ENCODE measurements around the gene CELSR1.

Gene CELSR1

DNA sequence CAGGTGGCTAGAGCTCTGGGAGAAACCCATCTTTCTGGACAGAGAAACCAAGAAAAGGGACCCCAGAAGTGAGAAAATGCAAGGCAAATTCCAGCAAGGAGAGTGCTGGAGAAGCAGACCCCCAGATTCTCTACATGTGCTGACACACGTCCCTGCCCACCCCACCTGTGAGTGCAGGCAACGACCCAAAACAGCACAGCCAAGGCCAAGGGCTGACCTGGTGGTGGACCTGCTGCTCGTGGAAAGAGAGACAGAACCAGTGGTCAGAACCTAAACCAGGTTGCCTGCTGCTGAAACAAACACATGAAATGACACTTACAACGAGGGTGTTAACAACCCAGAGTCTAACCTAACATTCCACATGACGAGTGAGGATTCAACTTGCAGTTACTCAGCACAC lies 177.3 kb downstream of the CELSR1 start:
- no peak for DNase-seq

DNA sequence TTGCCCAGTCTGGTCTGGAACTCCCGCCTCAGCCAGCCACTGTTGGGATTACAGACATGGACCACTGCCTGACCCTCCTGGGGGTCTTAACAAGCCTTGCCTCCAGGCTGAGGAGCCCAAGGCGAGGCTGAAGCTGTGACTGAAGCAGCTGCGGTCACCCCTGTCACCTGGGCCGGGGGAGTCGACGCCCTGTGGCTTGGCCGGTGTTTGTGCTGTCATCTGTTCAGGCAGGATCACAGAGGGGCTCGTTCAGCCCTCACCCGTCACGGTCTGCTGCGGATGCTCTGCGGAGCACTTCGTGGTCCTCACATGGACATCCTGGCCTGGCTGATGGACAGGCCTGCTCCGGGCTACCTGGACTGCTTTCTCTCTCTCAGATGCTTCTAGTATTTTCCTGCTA lies 178.1 kb downstream of the CELSR1 start:
- DNase-seq = no peak

- no peak for DNase-seq
Observed at GRCh38 chr22:46358766-46359165, 178.7 kb downstream of the CELSR1 start.

DNA sequence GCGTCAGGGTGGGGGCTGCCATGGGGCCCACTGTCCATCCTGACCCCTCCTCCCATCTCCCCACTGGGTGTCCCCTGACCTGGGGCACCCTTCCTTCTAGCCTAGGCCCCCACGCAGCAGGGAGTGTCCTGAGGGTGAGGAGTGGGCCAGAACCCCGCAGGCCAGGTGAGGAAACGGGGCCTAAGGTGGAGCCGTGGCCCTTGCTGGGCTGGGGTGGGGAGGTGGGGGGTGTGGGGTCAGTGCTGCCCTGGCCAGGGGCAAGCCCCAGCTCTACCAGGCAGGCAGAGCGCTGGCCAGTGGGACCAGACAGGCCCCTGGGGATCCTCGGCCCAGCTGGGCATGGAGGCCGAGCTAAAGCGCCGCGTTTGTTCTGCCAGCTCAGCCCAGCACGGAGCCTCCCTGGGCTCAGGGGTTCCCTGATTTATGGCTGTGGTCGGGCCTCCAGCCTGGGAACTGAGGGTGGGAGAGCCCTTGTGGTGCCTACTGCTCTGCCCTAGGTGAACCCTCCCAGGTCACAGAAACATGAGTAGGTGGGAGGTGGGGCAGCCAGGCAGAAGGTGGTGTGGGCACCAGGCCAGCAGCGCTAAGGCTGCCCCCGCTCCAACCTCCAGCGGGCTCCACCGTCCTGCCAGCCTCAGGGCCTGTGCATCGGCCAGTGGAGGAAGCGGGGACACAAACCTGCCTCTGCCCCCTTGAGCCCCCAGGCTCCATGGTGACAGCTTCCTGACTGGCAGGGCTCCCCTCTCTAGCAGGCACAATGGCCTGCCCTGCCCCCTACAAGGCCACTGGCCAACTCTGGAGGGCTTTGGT lies 179.5 kb downstream of the CELSR1 start:
- no peak for DNase-seq

DNA sequence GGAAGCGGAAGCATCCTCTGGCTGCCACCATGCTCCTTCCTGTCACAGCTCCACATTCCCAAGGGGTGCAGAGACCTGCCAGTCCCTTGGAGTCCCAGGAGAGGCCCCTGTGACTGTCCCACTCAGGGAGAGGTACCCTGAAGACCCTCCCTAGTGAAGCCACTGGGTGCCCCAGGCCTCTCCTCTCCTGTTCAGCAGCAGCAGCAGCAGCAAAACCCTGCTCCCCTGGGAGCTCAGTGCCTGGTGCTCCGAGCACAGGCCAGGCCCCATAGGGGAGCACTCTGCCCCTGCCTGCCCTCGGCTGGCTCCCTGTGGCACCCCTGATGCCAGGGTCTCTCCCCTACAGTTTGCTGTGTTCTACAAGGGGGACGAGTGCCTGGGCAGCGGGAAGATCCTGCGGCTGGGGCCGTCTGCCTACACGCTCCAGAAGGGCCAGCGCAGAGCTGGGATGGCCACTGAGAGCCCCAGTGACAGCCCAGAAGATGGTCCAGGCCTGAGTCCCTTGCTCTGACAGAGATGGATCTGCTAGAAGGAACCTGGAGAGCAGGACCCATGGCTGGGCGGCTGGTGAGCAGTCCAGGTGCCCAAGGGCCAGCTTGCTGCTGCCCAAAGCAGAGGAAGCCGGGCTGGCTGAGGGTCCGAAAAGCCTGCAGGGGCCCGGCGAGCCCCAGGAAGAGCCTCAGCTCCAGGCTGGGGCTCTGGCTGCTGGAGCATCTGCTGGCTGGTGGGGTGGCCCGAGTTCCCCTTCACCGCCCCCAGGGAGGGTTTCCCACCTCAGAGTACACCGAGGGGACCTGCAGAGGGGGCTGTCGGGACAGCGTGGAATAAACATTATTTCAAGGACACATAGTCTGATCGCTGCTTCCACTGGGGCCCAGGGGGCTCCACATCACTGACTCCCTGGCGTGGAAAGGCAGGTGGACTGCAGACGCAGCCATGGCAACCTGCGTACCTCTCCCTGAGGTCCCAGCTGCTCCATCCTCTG lies 180.6 kb downstream of the CELSR1 start:
- DNase-seq = no peak

DNA sequence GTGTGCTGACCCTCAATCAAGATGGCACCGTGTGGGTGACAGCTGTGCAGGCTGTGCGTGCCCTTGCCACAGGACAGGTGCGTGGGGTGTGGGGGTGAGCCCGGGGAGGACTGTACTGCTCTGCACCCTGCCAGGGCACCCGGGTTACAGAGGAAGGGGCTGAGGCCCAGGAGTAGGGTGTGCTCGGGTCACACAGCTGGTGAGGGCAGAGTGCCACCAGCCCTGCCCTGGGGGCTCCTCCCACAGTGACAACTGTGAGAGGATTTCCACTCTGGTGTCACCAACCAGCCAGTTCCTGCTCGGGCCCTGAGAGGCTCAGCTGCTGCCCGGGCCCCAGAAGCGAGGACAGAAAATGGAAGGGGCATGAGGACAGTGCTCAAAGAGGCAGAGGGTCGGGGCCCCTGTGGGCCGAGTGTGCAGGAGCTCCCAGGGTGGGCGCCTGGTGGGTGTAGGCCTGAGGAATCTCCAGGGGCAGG lies 181.4 kb downstream of the CELSR1 start:
- no peak for DNase-seq

DNA sequence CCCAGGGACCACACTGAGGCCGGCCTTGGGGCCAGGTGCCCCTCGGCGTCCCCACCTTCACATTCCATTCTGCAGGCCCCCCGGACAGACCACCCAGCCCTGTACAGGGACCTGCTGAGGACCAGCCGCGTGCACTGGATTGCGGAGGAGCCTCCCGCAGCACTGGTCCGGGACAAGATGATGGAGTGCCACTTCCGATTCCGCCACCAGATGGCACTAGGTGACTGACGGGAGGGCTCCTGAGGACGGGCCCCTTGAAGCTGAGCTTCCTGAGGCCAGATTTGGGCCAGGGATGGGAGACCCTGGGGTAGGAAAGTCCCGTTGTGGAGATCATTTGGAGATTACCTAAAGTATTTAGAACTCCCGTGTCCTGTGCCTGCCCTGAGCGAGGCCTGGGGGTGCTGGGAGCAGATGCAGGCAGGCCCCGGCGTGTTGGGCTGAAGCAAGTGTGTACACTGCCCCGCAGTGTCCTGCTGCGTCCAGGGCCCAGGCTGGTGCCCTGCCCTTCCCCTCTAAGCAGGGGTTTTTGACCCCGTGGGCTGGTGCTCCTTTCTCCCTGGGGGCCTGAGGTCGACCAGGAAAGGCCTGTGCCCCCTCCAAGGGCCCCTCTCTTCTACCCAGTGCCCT lies 181.9 kb downstream of the CELSR1 start:
- DNase-seq = peak in 1 of 2 experiments; percentile 46

- no peak for DNase-seq
Observed at GRCh38 chr22:46354993-46355305, 182.5 kb downstream of the CELSR1 start.

- no peak for DNase-seq
Observed at GRCh38 chr22:46354176-46354992, 183.0 kb downstream of the CELSR1 start.

DNA sequence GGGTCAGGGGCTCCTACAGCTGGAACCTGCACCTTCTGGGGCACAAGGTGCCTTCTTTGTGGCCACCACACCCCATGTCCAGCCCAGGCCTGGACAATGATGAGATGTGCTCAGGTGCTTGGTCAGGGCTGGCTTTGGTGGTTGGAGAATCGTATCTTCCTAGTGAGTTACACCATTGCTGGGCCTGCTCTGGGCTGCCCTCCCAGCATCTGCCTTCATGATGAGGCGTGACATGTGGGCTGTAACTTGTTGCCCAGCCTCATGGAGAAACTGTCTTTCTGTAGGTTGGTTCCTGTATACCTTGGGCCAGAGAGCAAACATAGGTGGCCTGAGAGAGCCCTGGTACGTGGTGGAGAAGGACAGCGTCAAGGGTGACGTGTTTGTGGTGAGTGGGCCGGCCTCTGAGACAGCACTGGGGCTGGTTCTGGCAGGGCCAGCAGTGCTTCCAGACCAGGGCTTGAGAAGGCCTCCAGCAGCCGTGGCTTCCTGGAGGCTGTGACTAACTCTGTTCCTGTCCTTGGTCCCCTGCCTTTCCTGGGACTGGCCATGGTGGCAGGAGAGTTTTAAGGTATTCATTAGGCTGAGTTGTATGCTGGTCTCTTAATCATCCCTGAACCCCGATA lies 183.8 kb downstream of the CELSR1 start:
- no peak for DNase-seq

DNA sequence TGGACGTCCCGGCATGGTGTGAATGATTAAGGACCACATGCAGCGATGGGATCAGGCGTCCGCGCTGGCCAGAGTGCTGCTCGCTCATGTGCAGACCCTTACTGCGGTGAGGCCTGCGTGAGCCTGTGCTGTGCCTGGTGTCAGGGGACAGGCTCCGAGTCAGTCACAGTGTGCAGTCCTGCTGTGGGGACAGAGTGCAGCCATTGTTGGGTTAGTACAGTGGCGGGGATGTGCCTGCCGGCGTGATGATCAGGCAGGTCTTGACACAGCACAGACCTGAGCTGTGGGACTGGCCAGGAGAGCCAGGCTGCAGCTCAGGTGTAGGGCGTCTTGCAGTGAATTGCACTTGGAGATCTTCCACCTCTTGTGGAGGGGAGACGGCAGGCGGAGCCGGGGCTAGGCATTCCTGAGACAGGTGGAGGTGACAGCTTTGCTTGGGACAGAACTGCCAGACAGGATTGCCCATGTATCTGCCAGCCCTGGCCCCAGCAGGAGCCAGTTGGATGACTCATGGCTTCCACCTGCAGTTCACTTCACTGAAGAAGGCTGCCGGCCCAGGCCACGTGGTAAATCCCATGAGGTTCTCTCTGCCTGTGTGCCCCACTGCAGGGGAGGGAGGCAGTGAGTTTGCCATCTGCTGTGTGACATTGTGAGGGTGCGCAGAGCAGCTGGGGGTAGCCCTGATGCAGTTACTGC lies 184.6 kb downstream of the CELSR1 start:
- no peak for DNase-seq

- DNase-seq = no peak
Observed at GRCh38 chr22:46352276-46352675, 185.1 kb downstream of the CELSR1 start.

GRCh38 chr22:46351767-46352166 lies 185.7 kb downstream of the CELSR1 start:
- DNase-seq = no peak

DNA sequence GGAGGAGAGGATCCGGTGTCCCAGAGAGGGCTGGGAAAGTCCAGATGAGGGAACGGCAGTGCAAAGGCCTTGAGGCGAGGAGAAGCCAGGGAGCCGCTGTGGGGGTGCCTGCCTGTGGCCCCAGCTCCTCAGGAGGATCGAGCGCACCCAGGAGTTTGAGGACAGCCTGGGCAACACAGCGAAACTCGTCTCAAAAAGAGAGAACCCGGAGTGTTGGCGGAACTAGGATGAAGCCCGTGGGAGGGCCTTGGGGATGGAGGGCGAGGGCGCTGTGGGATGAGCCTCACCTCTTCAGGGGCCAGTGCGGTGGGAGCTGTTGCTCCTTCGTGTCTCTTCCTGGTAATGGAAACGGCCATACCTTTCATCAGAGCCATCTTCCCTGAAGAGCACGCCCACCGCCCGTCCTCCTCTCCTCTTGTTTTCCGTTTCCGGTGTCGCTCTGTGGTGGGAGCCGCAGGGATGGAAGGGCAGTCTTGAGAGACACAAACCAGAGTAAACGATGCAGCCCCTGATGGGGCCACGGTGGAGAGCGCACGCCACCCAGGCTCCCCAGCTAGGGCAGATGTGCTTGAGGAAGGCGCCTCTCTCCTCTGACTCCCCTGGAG lies 186.2 kb downstream of the CELSR1 start:
- DNase-seq = no peak

DNA sequence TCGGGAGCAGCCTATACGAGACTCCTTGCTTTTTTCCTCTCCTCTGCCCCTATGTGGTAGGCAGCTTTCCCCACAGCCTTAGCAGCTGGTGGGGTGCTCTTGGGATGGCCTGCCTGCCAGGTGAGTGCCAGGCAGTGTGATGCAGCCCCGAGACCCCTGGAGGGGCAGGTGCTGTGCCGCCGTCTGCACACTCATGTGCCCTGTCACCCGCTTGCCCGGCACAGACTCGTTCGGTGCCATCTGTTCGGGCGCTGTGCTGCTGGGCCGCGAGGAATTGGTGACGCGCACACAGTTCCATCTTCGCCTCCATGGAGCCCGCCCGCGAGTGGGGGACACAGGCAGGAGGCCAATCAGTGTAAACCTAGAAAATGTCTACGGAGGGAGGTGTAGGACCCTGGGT lies 186.8 kb downstream of the CELSR1 start:
- no peak for DNase-seq

GRCh38 chr22:46350121-46350520 lies 187.3 kb downstream of the CELSR1 start:
- no peak for DNase-seq

DNA sequence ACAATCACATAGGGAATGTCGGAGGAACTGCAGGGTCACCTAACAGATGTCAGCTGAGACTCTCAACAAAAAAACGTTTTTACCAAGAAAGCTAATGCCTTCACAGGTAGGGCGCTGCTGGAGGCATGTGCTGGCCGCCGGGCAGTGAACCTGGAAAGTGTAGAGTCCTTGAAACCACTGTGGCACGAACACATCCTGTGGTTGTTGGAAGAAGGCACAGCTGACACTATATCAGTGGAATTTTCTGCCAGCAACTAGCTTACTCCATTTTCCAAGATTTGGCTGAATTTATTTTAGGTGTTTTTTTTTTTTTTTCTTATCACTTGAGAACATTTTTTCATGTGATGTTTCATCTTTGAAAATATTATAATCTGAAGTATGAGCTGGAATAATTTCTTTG lies 187.7 kb downstream of the CELSR1 start:
- no peak for DNase-seq

DNA sequence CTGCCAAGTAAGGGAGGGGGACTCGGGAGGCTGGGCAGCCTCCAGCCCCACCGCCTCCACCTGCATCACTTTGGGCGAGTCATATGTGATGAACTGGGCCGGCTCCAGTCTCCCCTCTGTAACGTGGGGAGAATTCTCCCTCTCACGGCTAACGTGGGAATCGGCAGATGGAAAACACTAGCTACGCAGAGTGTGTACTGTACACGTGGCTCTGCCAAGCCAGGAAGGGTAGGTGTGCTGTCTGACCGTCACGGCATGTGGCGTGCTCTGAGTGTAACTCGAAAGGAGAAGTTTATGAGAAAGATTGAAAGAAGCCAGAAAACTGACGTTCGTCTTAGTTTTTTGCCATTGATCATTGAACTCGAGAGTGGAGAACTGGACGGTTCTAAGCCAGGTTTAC lies 188.2 kb downstream of the CELSR1 start:
- DNase-seq = no peak

DNA sequence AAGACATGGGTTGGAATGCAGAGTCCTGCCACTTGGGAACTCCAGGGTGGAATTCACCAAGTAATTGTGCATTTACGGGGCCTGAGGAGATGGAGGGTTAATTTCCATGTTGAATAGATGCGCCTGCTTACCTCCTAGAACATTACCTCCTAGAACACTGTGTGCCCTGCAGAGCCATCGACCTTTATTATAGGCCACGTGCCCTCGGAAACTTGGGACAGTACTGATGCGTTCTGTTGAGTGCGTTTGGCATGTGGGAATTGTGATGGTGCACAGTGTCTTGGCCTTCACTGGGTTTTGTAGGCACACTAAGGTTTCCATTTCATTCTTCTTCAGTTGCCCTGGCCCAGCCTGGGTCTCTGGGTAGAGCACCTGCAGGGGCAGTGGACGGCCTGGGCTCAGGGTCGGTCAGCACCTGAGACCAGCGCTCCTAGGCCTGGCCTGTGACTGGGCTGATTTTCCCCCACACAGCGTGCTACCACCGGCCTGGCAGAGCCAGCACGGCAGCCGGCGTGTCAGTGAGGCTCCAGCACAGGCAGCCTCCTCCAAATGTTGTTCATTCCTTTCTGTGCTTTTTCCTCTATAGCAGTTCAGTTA lies 189.2 kb downstream of the CELSR1 start:
- no peak for DNase-seq

DNA sequence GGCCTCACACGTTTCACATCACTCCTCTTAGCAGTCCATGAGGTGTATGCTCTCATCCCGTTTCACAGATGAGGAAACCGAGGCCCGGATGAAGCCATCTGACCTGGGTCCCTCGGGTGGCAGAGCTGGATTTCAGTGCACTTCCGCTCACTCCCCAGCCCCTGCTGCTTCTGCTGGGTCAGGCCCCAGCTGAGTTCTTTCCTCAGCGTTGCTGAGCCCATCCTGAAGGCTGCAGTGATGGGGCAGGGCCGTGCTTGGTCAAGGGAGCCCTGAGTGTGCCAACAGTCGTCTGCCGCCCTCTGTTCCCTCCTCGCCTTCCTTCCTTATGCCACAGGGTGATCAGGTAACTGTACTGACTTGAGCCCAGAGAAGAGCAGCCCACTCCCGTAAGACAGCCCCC lies 189.8 kb downstream of the CELSR1 start:
- DNase-seq = no peak

Measured in NCI-H1930 (cell line).